H1 (cell line): ENCODE data around the gene CHAC1. TPM values are rescaled to one million over a fixed set of nuclear protein-coding genes. Genes with fewer than 3 reads are reported as not detected.

Experiments
- CTCF ChIA-PET: fragments of 300-600 bp; sonication (Branson Sonifier 250); formaldehyde crosslinking; loops from one replicate; lab custom pipeline; 2021; ENCODE audit not compliant: partially characterized antibody; lab: Charles Lee
- POLR2A ChIA-PET: fragments of 300-600 bp; sonication (Branson Sonifier 250); formaldehyde crosslinking; loops from one replicate; lab custom pipeline; 2021; ENCODE audit warnings: inconsistent platforms; ENCODE audit not compliant: partially characterized antibody; lab: Charles Lee
- DNase-seq, 2 experiments: peaks; one replicate each; pipeline versions ENCODE4 v3.0.0 to v3.0.0-alpha.2; 2010 to 2022; ENCODE audit warnings: low spot score in 2 of 2, low read depth in 1 of 2, mixed read lengths in 1 of 2
- FAIRE-seq: peaks from 2 replicates; lab custom pipeline; 2011; peaks lifted over from hg19 to GRCh38; lab: Jason Lieb, UNC
- H2AFZ ChIP-seq: 2 replicates; pipeline ENCODE4 v1.8.1; 2012; ENCODE audit warnings: low read length, inconsistent platforms
- H2AK5ac ChIP-seq: 2 replicates; pipeline ENCODE4 v1.6.1; 2013; ENCODE audit warnings: low read depth, low read length
- H2BK120ac ChIP-seq: replicated peaks from 2 replicates; pipeline ENCODE3; 2013; ENCODE audit warnings: low read depth, low read length, inconsistent platforms
- H2BK12ac ChIP-seq: 2 replicates; pipeline ENCODE4 v1.6.1; 2013; ENCODE audit warnings: low read depth, low read length
- H2BK15ac ChIP-seq: 2 replicates; pipeline ENCODE4 v1.6.1; 2013; ENCODE audit warnings: low read length
- H2BK20ac ChIP-seq: 2 replicates; pipeline ENCODE4 v1.6.1; 2013; ENCODE audit warnings: low read length
- H2BK5ac ChIP-seq: 2 replicates; pipeline ENCODE4 v1.6.1; 2013; ENCODE audit warnings: low read depth, low read length
- H3K14ac ChIP-seq: 2 replicates; pipeline ENCODE4 v1.6.1; 2013; ENCODE audit warnings: inconsistent platforms; ENCODE audit not compliant: insufficient read length
- H3K18ac ChIP-seq: 2 replicates; pipeline ENCODE4 v1.6.1; 2013; ENCODE audit warnings: low read length; ENCODE audit errors: extremely low read depth
- H3K23ac ChIP-seq: 2 replicates; pipeline ENCODE4 v1.6.1; 2013; ENCODE audit warnings: inconsistent platforms; ENCODE audit not compliant: insufficient read length
- H3K23me2 ChIP-seq: 2 replicates; pipeline ENCODE4 v1.6.1; 2013; ENCODE audit warnings: low read depth, low read length
- H3K27ac ChIP-seq: 2 replicates; pipeline ENCODE4 v1.6.1; 2011; ENCODE audit warnings: low read depth, low read length, inconsistent platforms
- H3K27me3 ChIP-seq, 4 experiments: replicated peaks in 1 of 4; 1 replicate in 1 of 4; 2 replicates in 3 of 4; pipeline versions ENCODE4 v1.6.1 to v1.8.1; 2011 to 2013; ENCODE audit warnings: low read length in 3 of 4, mild to moderate bottlenecking in 3 of 4, inconsistent platforms in 2 of 4, mixed read lengths in 2 of 4, moderate library complexity in 1 of 4; ENCODE audit not compliant: control insufficient read depth in 3 of 4, insufficient read depth in 3 of 4; ENCODE audit errors: extremely low read depth in 1 of 4
- H3K36me3 ChIP-seq, 4 experiments: 2 replicates each; pipeline versions ENCODE4 v1.6.1 to v1.8.1; 2011 to 2013; ENCODE audit warnings: mild to moderate bottlenecking in 4 of 4, low read length in 3 of 4, moderate library complexity in 2 of 4, control low read depth in 1 of 4, inconsistent platforms in 1 of 4; ENCODE audit not compliant: insufficient read depth in 4 of 4, control insufficient read depth in 2 of 4
- H3K4ac ChIP-seq: replicated peaks from 2 replicates; pipeline ENCODE3; 2013; ENCODE audit warnings: low read length, low read depth, mixed read lengths, inconsistent platforms; ENCODE audit not compliant: insufficient read length
- H3K4me1 ChIP-seq, 4 experiments: replicated peaks in 1 of 4; 1 replicate in 1 of 4; 2 replicates in 3 of 4; pipeline versions ENCODE4 v1.6.1 to v1.8.1; 2011 to 2013; ENCODE audit warnings: low read length in 3 of 4, inconsistent platforms in 2 of 4, mixed read lengths in 1 of 4; ENCODE audit not compliant: insufficient read depth in 4 of 4, control insufficient read depth in 3 of 4
- H3K4me2 ChIP-seq, 2 experiments: 2 replicates each; pipeline versions ENCODE4 v1.6.1 to v1.8.1; 2011 to 2013; ENCODE audit warnings: low read depth in 2 of 2, low read length in 2 of 2, control low read depth in 1 of 2, inconsistent platforms in 1 of 2, mild to moderate bottlenecking in 1 of 2; ENCODE audit not compliant: insufficient read depth in 1 of 2
- H3K4me3 ChIP-seq, 4 experiments: fragments of 200-600, 300-600 bp in 1 of 4; sonication (generic), shearing (Covaris generic), sonication (Bioruptor Twin) in 1 of 4; 2 replicates each; pipeline versions ENCODE4 v1.5.1 to v1.8.1; 2011 to 2016; ENCODE audit warnings: low read length in 4 of 4, low read depth in 3 of 4, control low read depth in 2 of 4, inconsistent platforms in 2 of 4, mild to moderate bottlenecking in 2 of 4, mixed read lengths in 1 of 4, moderate library complexity in 1 of 4; ENCODE audit not compliant: insufficient read depth in 2 of 4; ENCODE audit errors: extremely low read depth in 1 of 4
- H3K56ac ChIP-seq: replicated peaks from 2 replicates; pipeline ENCODE3; 2013; ENCODE audit warnings: low read depth, mild to moderate bottlenecking, mixed read lengths, low read length, inconsistent platforms; ENCODE audit not compliant: insufficient read length
- H3K79me1 ChIP-seq: 2 replicates; pipeline ENCODE4 v1.6.1; 2013; ENCODE audit warnings: low read depth, low read length, control low read depth
- H3K79me2 ChIP-seq, 2 experiments: 2 replicates each; pipeline versions ENCODE4 v1.6.1 to v1.8.1; 2012 to 2013; ENCODE audit warnings: low read length in 2 of 2, mild to moderate bottlenecking in 2 of 2, inconsistent platforms in 1 of 2; ENCODE audit not compliant: insufficient read depth in 2 of 2, control insufficient read depth in 1 of 2
- H3K9ac ChIP-seq, 4 experiments: replicated peaks in 1 of 4; 1 replicate in 1 of 4; 2 replicates in 3 of 4; pipeline versions ENCODE4 v1.6.1 to v1.8.1; 2011 to 2013; ENCODE audit warnings: low read depth in 3 of 4, low read length in 3 of 4, control low read depth in 2 of 4, mild to moderate bottlenecking in 2 of 4, moderate library complexity in 2 of 4, inconsistent platforms in 1 of 4; ENCODE audit errors: extremely low read depth in 1 of 4
- H3K9me3 ChIP-seq, 2 experiments: 2 replicates each; pipeline versions ENCODE4 v1.6.1 to v1.8.1; 2012 to 2013; ENCODE audit warnings: mild to moderate bottlenecking in 2 of 2, moderate library complexity in 2 of 2, control low read depth in 1 of 2, inconsistent platforms in 1 of 2, low read depth in 1 of 2, low read length in 1 of 2, mixed read lengths in 1 of 2; ENCODE audit not compliant: insufficient read depth in 2 of 2
- H4K20me1 ChIP-seq, 2 experiments: replicated peaks in 1 of 2; 2 replicates each; pipeline versions ENCODE3 to v1.8.1; 2011 to 2013; ENCODE audit warnings: inconsistent platforms in 2 of 2, low read length in 2 of 2, mild to moderate bottlenecking in 1 of 2; ENCODE audit not compliant: insufficient read depth in 2 of 2, control insufficient read depth in 1 of 2
- H4K5ac ChIP-seq: 2 replicates; pipeline ENCODE4 v1.6.1; 2013; ENCODE audit warnings: low read length, low read depth, mixed read lengths, inconsistent platforms; ENCODE audit not compliant: insufficient read length
- H4K8ac ChIP-seq: 2 replicates; pipeline ENCODE4 v1.8.0; 2013; ENCODE audit warnings: mild to moderate bottlenecking, moderate library complexity, low read length, inconsistent platforms; ENCODE audit not compliant: insufficient read depth; ENCODE audit errors: extremely low read depth
- H4K91ac ChIP-seq: replicated peaks from 2 replicates; pipeline ENCODE3; 2013; ENCODE audit warnings: low read length, mixed read lengths, inconsistent platforms; ENCODE audit not compliant: insufficient read length
- GTF2F1 ChIP-seq: IDR thresholded peaks from 2 replicates; pipeline ENCODE4 v1.6.1; 2012; ENCODE audit warnings: low read depth, low read length, improper control_type of control experiment, borderline replicate concordance
- RAD21 ChIP-seq, 2 experiments: IDR thresholded peaks in 1 of 2; conservative IDR thresholded peaks in 1 of 2; 2 replicates each; pipeline ENCODE4 v1.6.1; 2011; ENCODE audit warnings: low read depth in 2 of 2, low read length in 2 of 2, improper control_type of control experiment in 1 of 2, inconsistent platforms in 1 of 2, mild to moderate bottlenecking in 1 of 2, moderate library complexity in 1 of 2
- RNF2 ChIP-seq: fragments of 200-900, 300-1000 bp; sonication (generic); IDR thresholded peaks from 2 replicates; pipeline ENCODE4 v1.7.1; 2016; ENCODE audit warnings: borderline replicate concordance, low read depth, mild to moderate bottlenecking, antibody characterized with exemption, low read length; ENCODE audit not compliant: poor library complexity, severe bottlenecking; ENCODE audit errors: missing control alignments
- TEAD4 ChIP-seq: IDR thresholded peaks from 2 replicates; pipeline ENCODE4 v1.6.1; 2012; ENCODE audit warnings: low read depth, low read length, inconsistent platforms, mixed read lengths
- WGBS, 2 experiments: shearing (Covaris generic) in 1 of 2; methylation state at CpG; one replicate each; pipeline versions ENCODE4 v1.1.6 to v1.1.7; 2013 to 2015; ENCODE audit warnings: low lambda C conversion rate in 2 of 2, mixed read lengths in 2 of 2, inconsistent platforms in 1 of 2, low coverage in 1 of 2, missing lambda C conversion rate in 1 of 2; ENCODE audit not compliant: insufficient replicate concordance in 2 of 2, insufficient coverage in 1 of 2, insufficient read length in 1 of 2; ENCODE audit errors: extremely low coverage in 1 of 2, missing lambda C conversion rate in 1 of 2; 5-methylcytosine and 5-hydroxymethylcytosine counted together
- polyA plus RNA-seq, 7 experiments: library from polyadenylated mRNA; depleted of rRNA in 3 of 7; stranded (reverse) in 5 of 7; unstranded in 2 of 7; fragments of >200 nt in 5 of 7; fragments of 200-250 nt in 2 of 7; gene quantifications; 1 replicate in 5 of 7; 2 replicates in 1 of 7; 4 replicates in 1 of 7; pipeline versions ENCODE4 v1.2.1 to v1.2.3, GENCODE V29; 2011 to 2013; ENCODE audit warnings: missing spikeins in 2 of 7, mixed read lengths in 2 of 7
- total RNA-seq: library from RNA; stranded (reverse); fragmentation: NEBNext Ultra II Directional; extraction: Animal tissue kit (Norgen Biotek cat#: 25700); gene quantifications from 2 replicates; pipeline ENCODE4 v1.2.1, GENCODE V29; 2021

Gene CHAC1
- total and polyA plus RNA-seq, 2 of the 8 experiments (the other 6 are each of a cell fraction or from before 2014, with no cell fraction given): 34.3 to 159 TPM

DNA sequence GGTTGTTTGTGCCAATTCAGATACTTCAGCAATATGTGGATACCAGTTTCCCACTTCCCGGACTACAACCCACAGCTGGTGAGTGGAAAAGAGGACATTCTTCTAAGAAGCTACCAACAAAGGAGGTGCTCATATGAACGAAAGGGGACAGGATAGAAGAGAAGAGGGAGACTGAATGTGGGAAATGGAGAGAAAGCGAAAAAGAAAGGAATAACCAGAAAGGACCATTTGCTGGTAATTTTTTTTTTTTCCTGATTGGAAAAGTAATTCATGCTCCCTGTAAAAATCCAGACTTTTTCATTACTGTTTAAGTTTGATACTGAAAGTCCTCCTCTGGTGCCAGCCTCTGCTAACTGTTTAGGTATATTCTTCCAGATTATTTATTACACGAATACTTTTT is 1.5 kb upstream of the CHAC1 start:
- no peak overlapping the region for H2BK20ac ChIP-seq
- H3K14ac ChIP-seq: no peak overlapping the region
- H2BK120ac ChIP-seq: no peak overlapping the region
- H4K20me1 ChIP-seq: peaks cover 0 to 10% of the 10 kb centered on the region in 2 experiments
- no peak overlapping the region for H2AK5ac ChIP-seq
- no peak overlapping the region for H3K4ac ChIP-seq
- H2BK12ac ChIP-seq: no peak overlapping the region; the same call in none of the 2 replicates
- H3K9me3 ChIP-seq: no peaks in the 10 kb centered on the region
- H3K9ac ChIP-seq: no peak overlapping the region; a peak in 1 of 7 replicates
- H4K5ac ChIP-seq: no peak overlapping the region
- H4K91ac ChIP-seq: no peak overlapping the region
- H3K79me2 ChIP-seq: peaks cover 0 to 28% of the 10 kb centered on the region in 2 experiments; a peak in 2 of 4 replicates
- H3K4me3 ChIP-seq: peak overlapping the region in 2 of 4 experiments; percentile 47 to 92; a peak in 2 of 8 replicates
- ChIA-PET CTCF (interaction anchor here (0.7 to 33.1 kb wide), 8 partner anchors 10 to 46 kb away, joined by 3 to 590 read pairs (median 8); partner anchors contain the start of gene DLL4), POLR2A (interaction anchor here (0.6 to 43.8 kb wide), 16 partner anchors 0 to 318 kb away, joined by 3 to 1505 read pairs (median 8); partner anchors contain the start of genes CHAC1, DLL4, INO80 and RHOV)
- peak overlapping the region in 1 of 2 experiments; percentile 84; a peak in 1 of 4 replicates for H3K4me2 ChIP-seq
- DNase-seq (no peak), FAIRE-seq (no peak)
- H3K4me1 ChIP-seq: peaks cover 2 to 20% (median 12%) of the 10 kb centered on the region in 4 experiments
- no peak overlapping the region for H2AFZ ChIP-seq
- no peak overlapping the region for H3K18ac ChIP-seq
- H3K27me3 ChIP-seq: no peaks in the 10 kb centered on the region
- no peak overlapping the region for H3K56ac ChIP-seq
- H3K23ac ChIP-seq: no peak overlapping the region
- peaks cover 8 to 28% (median 12%) of the 10 kb centered on the region in 4 experiments for H3K36me3 ChIP-seq
- no peak overlapping the region for H2BK15ac ChIP-seq
- no peak overlapping the region for H2BK5ac ChIP-seq
- no peak overlapping the region for H4K8ac ChIP-seq
- 90% methylated on average over 4 of the region's 4 CpGs; no CpG with 5 or more reads in 1 of the 2 experiments for WGBS, 2 experiments
- H3K27ac ChIP-seq: no peak overlapping the region
- H3K79me1 ChIP-seq: no peaks in the 10 kb centered on the region; the same call in 1 of the 2 replicates
- H3K23me2 ChIP-seq: peaks cover 10% of the 10 kb centered on the region
- TF ChIP-seq GTF2F1 (no peak), RAD21 (IDR thresholded peaks at IDR 0.05 in 1 of 2, conservative IDR thresholded peaks at IDR 0.05 in 1 of 2; ENCODE audit: low read depth in 2 of 2, low read length in 2 of 2) (no peak), RNF2 (no peak), TEAD4 (no peak)
